ENCODE data around the gene MYO7A.

DNA sequence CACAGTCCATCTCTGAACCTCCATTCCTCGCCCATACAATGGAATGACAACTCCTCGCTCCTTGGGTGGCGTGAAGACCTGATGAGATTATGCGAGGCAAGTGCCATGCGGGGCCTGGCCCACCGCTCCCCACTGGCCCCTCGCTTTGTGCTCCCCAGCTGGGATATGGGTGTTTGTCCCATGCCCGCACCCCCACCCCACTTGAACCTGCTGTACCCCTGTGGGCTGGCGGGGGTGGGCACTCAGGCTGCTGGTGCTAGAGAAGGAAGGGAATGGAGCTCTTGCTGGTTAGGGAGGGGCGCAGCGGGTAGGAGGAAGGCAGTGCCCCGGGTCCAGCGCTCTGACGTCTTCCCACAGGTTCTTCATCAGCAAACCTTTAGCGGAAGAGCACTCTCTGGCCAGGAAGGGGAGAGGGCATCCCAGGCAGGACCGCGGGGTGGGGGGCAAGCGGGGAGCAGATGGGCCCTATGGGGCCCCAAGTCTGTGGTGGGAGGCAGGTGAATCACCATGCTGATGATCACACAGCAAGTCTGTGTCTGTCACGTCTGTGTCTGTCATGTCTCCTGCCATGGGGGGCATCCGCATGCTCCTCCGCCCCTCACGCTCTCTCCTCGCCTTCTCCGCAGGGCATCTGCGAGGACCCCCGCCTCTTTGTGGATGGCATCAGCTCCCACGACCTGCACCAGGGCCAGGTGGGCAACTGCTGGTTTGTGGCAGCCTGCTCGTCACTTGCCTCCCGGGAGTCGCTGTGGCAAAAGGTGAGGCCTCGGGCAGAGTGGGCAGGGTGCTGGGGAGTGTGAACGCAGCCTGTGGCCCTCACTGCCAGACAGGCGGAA, 34.8 kb upstream of the MYO7A start:
- TF ChIP-seq, protein P1, sequence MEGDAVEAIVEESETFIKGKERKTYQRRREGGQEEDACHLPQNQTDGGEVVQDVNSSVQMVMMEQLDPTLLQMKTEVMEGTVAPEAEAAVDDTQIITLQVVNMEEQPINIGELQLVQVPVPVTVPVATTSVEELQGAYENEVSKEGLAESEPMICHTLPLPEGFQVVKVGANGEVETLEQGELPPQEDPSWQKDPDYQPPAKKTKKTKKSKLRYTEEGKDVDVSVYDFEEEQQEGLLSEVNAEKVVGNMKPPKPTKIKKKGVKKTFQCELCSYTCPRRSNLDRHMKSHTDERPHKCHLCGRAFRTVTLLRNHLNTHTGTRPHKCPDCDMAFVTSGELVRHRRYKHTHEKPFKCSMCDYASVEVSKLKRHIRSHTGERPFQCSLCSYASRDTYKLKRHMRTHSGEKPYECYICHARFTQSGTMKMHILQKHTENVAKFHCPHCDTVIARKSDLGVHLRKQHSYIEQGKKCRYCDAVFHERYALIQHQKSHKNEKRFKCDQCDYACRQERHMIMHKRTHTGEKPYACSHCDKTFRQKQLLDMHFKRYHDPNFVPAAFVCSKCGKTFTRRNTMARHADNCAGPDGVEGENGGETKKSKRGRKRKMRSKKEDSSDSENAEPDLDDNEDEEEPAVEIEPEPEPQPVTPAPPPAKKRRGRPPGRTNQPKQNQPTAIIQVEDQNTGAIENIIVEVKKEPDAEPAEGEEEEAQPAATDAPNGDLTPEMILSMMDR (conservative IDR thresholded peaks at IDR 0.05; ENCODE audit: low read length), result no peak
- TF ChIP-seq EZH2phosphoT487 (IDR thresholded peaks at IDR 0.05; ENCODE audit: borderline replicate concordance), result no peak

Measured in Loucy (cell line).